GM12878 (cell line): ENCODE measurements around the gene TUBA3E.
"Not testable (repeated sequence)": the region's sequence is repeated elsewhere in the genome, so short reads cannot be mapped to it uniquely, and the experiment has no call there.

Experiments used
- CTCF ChIP-seq, 3 experiments: IDR thresholded peaks in 2 of 3; conservative IDR thresholded peaks in 1 of 3; 2 replicates each; pipeline ENCODE4 v1.5.1; 2011; ENCODE audit warnings: low read depth in 3 of 3, low read length in 3 of 3, mild to moderate bottlenecking in 3 of 3, control low read depth in 2 of 3, moderate library complexity in 2 of 3, inconsistent platforms in 1 of 3, mixed read lengths in 1 of 3; ENCODE audit not compliant: control insufficient read depth in 2 of 3, insufficient read depth in 1 of 3; ENCODE audit errors: extremely low read depth in 1 of 3
- EZH2 ChIP-seq: IDR thresholded peaks from 2 replicates; pipeline ENCODE4 v1.6.1; 2012; ENCODE audit warnings: low read depth, mild to moderate bottlenecking, control low read depth, inconsistent platforms, low read length, borderline replicate concordance; ENCODE audit not compliant: control insufficient read depth
- HDAC6 ChIP-seq: fragments of 200-600 bp; sonication (generic); IDR thresholded peaks from one replicate; pipeline ENCODE4 v1.8.0; 2017; ENCODE audit warnings: antibody characterized with exemption; ENCODE audit not compliant: unreplicated experiment
- JUNB ChIP-seq: IDR thresholded peaks from 2 replicates; pipeline ENCODE4 v1.6.1; 2016; ENCODE audit warnings: antibody characterized with exemption, mild to moderate bottlenecking
- MEF2A ChIP-seq: IDR thresholded peaks from 2 replicates; pipeline ENCODE4 v1.6.1; 2011; ENCODE audit warnings: low read depth, mild to moderate bottlenecking, low read length, moderate library complexity; ENCODE audit not compliant: insufficient read depth
- PKNOX1 ChIP-seq: fragments of 450-650 bp; IDR thresholded peaks from 2 replicates; pipeline ENCODE4 v1.6.1; 2016; ENCODE audit warnings: mild to moderate bottlenecking
- POLR2A ChIP-seq: IDR thresholded peaks from 2 replicates; pipeline ENCODE4 v1.6.1; 2011; ENCODE audit warnings: low read depth, mild to moderate bottlenecking, low read length
- RAD21 ChIP-seq: IDR thresholded peaks from 2 replicates; pipeline ENCODE4 v1.6.1; 2011; ENCODE audit warnings: mild to moderate bottlenecking, low read depth, low read length, moderate library complexity; ENCODE audit not compliant: insufficient read depth
- RCOR1 ChIP-seq: conservative IDR thresholded peaks from 2 replicates; pipeline ENCODE4 v1.6.1; 2012; ENCODE audit warnings: low read depth, low read length, improper control_type of control experiment
- REST ChIP-seq: IDR thresholded peaks from 2 replicates; pipeline ENCODE4 v1.6.1; 2012; ENCODE audit warnings: mild to moderate bottlenecking, low read depth, low read length
- SIN3A ChIP-seq: IDR thresholded peaks from 2 replicates; pipeline ENCODE4 v1.6.1; 2012; ENCODE audit warnings: low read depth, low read length, improper control_type of control experiment
- SRF ChIP-seq, 2 experiments: IDR thresholded peaks; 2 replicates each; pipeline ENCODE4 v1.6.1; 2011; ENCODE audit warnings: low read depth in 2 of 2, low read length in 2 of 2, mild to moderate bottlenecking in 1 of 2, moderate library complexity in 1 of 2

- not testable (repeated sequence) for TF ChIP-seq PKNOX1; CTCF (IDR thresholded peaks at IDR 0.05 in 2 of 3, conservative IDR thresholded peaks at IDR 0.05 in 1 of 3; ENCODE audit: control insufficient read depth in 2 of 3, extremely low read depth in 1 of 3, insufficient read depth in 1 of 3, low read depth in 3 of 3, low read length in 3 of 3); JUNB; RAD21; REST; EZH2; SRF (IDR thresholded peaks at IDR 0.05; ENCODE audit: low read depth in 2 of 2, low read length in 2 of 2); POLR2A; RCOR1; SIN3A; MEF2A; HDAC6
Measured at GRCh38 chr2:130153721-130154422, 44.4 kb downstream of the TUBA3E start.
